Endodermal cell (in vitro differentiated cells): Measurements from ENCODE around the gene TCEAL4. TPM values are rescaled to one million over a fixed set of nuclear protein-coding genes. Genes with fewer than 3 reads are reported as not detected.

Experiments used
- DNase-seq: peaks from one replicate; pipeline ENCODE4 v3.0.0-alpha.2; 2017
- H3K27ac ChIP-seq: 2 replicates; pipeline ENCODE4 v1.5.1; 2013; ENCODE audit warnings: mild to moderate bottlenecking, low read depth, low read length, moderate library complexity
- H3K27me3 ChIP-seq: 2 replicates; pipeline ENCODE4 v1.6.1; 2013; ENCODE audit warnings: mild to moderate bottlenecking, low read length, moderate library complexity; ENCODE audit not compliant: insufficient read depth, control insufficient read depth, poor library complexity, severe bottlenecking
- H3K36me3 ChIP-seq: 2 replicates; pipeline ENCODE4 v1.7.0; 2013; ENCODE audit warnings: mild to moderate bottlenecking, low read length, moderate library complexity; ENCODE audit not compliant: control insufficient read depth, insufficient read depth
- H3K4me1 ChIP-seq: one replicate; pipeline ENCODE4 v1.7.0; 2013; ENCODE audit warnings: low read length; ENCODE audit not compliant: control insufficient read depth, insufficient read depth
- H3K4me3 ChIP-seq: 2 replicates; pipeline ENCODE4 v1.5.1; 2013; ENCODE audit warnings: mild to moderate bottlenecking, low read length, moderate library complexity
- H3K9ac ChIP-seq: 2 replicates; pipeline ENCODE4 v1.6.1; 2013; ENCODE audit warnings: mild to moderate bottlenecking, low read length, moderate library complexity; ENCODE audit not compliant: poor library complexity, severe bottlenecking; ENCODE audit errors: extremely low read depth
- H3K9me3 ChIP-seq: 2 replicates; pipeline ENCODE4 v1.6.1; 2013; ENCODE audit warnings: mild to moderate bottlenecking, low read length, moderate library complexity; ENCODE audit not compliant: control insufficient read depth
- H3K27ac Mint-ChIP-seq: 2 replicates; pipeline ENCODE4 v1.8.0; 2020; ENCODE audit warnings: mixed read lengths
- H3K27me3 Mint-ChIP-seq: 2 replicates; pipeline ENCODE4 v1.8.0; 2021; ENCODE audit warnings: mild to moderate bottlenecking, mixed read lengths; ENCODE audit not compliant: insufficient read depth
- H3K36me3 Mint-ChIP-seq: 2 replicates; pipeline ENCODE4 v1.8.0; 2020; ENCODE audit warnings: low read depth, mixed read lengths
- H3K4me1 Mint-ChIP-seq: 2 replicates; pipeline ENCODE4 v1.8.0; 2020; ENCODE audit warnings: mixed read lengths
- H3K4me3 Mint-ChIP-seq: 2 replicates; pipeline ENCODE4 v1.8.0; 2020; ENCODE audit warnings: mild to moderate bottlenecking, moderate library complexity, mixed read lengths
- H3K9me3 Mint-ChIP-seq: 2 replicates; pipeline ENCODE4 v1.8.0; 2020; ENCODE audit warnings: mild to moderate bottlenecking, mixed read lengths
- CTCF ChIP-seq: fragments of 200-600 bp; sonication (generic); conservative IDR thresholded peaks from 2 replicates; pipeline ENCODE4 v1.5.0; 2021; ENCODE audit warnings: antibody characterized with exemption, mild to moderate bottlenecking
- WGBS, 2 experiments: methylation state at CpG; one replicate each; pipeline versions ENCODE4 v1.1.5 to v1.1.7; 2013; ENCODE audit warnings: missing lambda C conversion rate in 2 of 2, mixed read lengths in 1 of 2; ENCODE audit not compliant: insufficient coverage in 1 of 2, insufficient read length in 1 of 2; 5-methylcytosine and 5-hydroxymethylcytosine counted together
- total RNA-seq, 2 donors: library from RNA; stranded (reverse); fragmentation: NEBNext Ultra II Directional in 1 of 2; extraction: Animal tissue kit (Norgen Biotek cat#: 25700) in 1 of 2; gene quantifications; 2 replicates in 1 of 2; 3 replicates in 1 of 2; pipeline ENCODE4 v1.2.1, GENCODE V29; 2021

TCEAL4 gene
- total RNA-seq, 2 donors from 2014 or later = 72.7 to 88.8 TPM

GRCh38 chrX:103629318-103630170 is 44.2 kb downstream of the TCEAL4 start:
- Mint-ChIP-seq H3K9me3 (no peaks in the 10 kb centered on the region), H3K4me3 (peak overlapping the region; percentile 84), H3K4me1 (peaks cover 14% of the 10 kb centered on the region), H3K27ac (peak overlapping the region; percentile 89), H3K36me3 (no peaks in the 10 kb centered on the region), H3K27me3 (peaks cover 2% of the 10 kb centered on the region)
- no peaks in the 10 kb centered on the region for H3K4me1 ChIP-seq
- no peaks in the 10 kb centered on the region for H3K9me3 ChIP-seq
- no peaks in the 10 kb centered on the region for H3K27me3 ChIP-seq
- no peaks in the 10 kb centered on the region for H3K36me3 ChIP-seq
- H3K9ac ChIP-seq = peak overlapping the region; percentile 38
- peak; percentile 95 for DNase-seq
- H3K4me3 ChIP-seq = peak overlapping the region; percentile 87
- whole genome bisulfite sequencing, 2 experiments = 0% methylated on average over 47 of the region's 49 CpGs; no CpG with 5 or more reads in 1 of the 2 experiments
- peak; percentile 79 for TF ChIP-seq CTCF
- peak overlapping the region; percentile 53 for H3K27ac ChIP-seq

- TF ChIP-seq CTCF = no peak
- no peak overlapping the region for H3K9ac ChIP-seq
- no peaks in the 10 kb centered on the region for H3K36me3 ChIP-seq
- peak overlapping the region; percentile 89 for H3K27ac Mint-ChIP-seq
- no peaks in the 10 kb centered on the region for H3K36me3 Mint-ChIP-seq
- no peaks in the 10 kb centered on the region for H3K9me3 ChIP-seq
- no peaks in the 10 kb centered on the region for H3K4me1 ChIP-seq
- H3K4me1 Mint-ChIP-seq = peaks cover 14% of the 10 kb centered on the region
- no peak overlapping the region for H3K27ac ChIP-seq
- peaks cover 2% of the 10 kb centered on the region for H3K27me3 Mint-ChIP-seq
- H3K4me3 ChIP-seq = peak overlapping the region; percentile 87
- peak overlapping the region; percentile 84 for H3K4me3 Mint-ChIP-seq
- no peak for DNase-seq
- no peaks in the 10 kb centered on the region for H3K27me3 ChIP-seq
- WGBS, 2 experiments = 38 to 42% methylated on average over 5 to 6 of the region's 6 CpGs
- H3K9me3 Mint-ChIP-seq = no peaks in the 10 kb centered on the region
Observed at GRCh38 chrX:103630171-103630511, 44.8 kb downstream of the TCEAL4 start.

- H3K36me3 ChIP-seq = no peaks in the 10 kb centered on the region
- no peaks in the 10 kb centered on the region for H3K9me3 ChIP-seq
- H3K27me3 ChIP-seq = no peaks in the 10 kb centered on the region
- DNase-seq = no peak
- Mint-ChIP-seq H3K27ac (no peak overlapping the region), H3K9me3 (no peaks in the 10 kb centered on the region), H3K4me3 (no peak overlapping the region), H3K4me1 (peaks cover 8% of the 10 kb centered on the region), H3K36me3 (no peaks in the 10 kb centered on the region), H3K27me3 (peaks cover 2% of the 10 kb centered on the region)
- no peak overlapping the region for H3K9ac ChIP-seq
- no peak overlapping the region for H3K27ac ChIP-seq
- no peak overlapping the region for H3K4me3 ChIP-seq
- H3K4me1 ChIP-seq = no peaks in the 10 kb centered on the region
- no peak for TF ChIP-seq CTCF
- 83 to 93% methylated on average over 3 to 5 of the region's 5 CpGs for WGBS, 2 experiments
Observed at GRCh38 chrX:103631145-103631544, 45.8 kb downstream of the TCEAL4 start.
